Ovary (tissue), 3 donors: ENCODE data around the gene SULF2.

Source experiments
- EP300 ChIP-seq: sonication (generic); formaldehyde crosslinking; IDR thresholded peaks from one replicate; pipeline ENCODE4 v1.6.1; 2017; ENCODE audit warnings: antibody characterized with exemption
- POLR2A ChIP-seq: fragments of 450-650 bp; IDR thresholded peaks from one replicate; pipeline ENCODE4 v1.6.1; 2017; ENCODE audit warnings: antibody characterized with exemption, mild to moderate bottlenecking, moderate library complexity
- TF ChIP-seq, protein P1 (sequence below), 3 donors: fragments of 450-650 bp in 2 of 3; fragments of 200-600 bp in 1 of 3; IDR thresholded peaks; one replicate each; pipeline versions ENCODE4 v1.5.1 to v1.8.0; 2016 to 2022; ENCODE audit warnings: antibody characterized with exemption in 3 of 3, mild to moderate bottlenecking in 1 of 3
- donor health status: DM: no; HTN: no; CAD: no.

DNA sequence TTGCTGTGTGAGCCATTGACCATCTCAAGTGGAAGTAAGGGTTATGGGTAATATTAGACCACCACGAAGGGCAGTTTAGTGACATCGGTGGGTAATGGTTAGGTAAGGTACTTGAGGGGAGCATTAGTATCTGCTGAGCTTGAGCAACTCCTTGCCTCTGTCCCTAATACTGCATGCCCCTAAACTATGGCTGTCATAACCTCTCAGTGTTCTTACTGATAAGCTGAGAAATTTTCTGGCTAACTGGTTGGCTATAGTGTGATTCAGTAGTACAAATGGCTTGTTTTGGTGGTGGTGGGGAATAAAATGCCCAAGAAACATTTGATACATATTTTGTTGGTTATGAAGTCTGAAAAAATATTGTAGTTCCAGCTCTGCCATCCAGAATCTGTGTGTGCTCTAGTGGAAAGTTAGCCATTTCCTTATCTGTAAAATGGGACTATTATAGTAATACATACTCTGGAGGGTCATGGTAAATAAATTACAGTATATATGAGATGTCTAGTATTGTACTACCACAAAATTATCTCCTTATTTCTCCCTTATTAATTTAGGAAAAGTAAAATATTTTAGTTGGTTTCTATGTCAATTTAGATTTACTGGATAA, 170.5 kb downstream of the SULF2 start:
- TF ChIP-seq EP300 (no peak), POLR2A (no peak)
- TF ChIP-seq, protein P1, sequence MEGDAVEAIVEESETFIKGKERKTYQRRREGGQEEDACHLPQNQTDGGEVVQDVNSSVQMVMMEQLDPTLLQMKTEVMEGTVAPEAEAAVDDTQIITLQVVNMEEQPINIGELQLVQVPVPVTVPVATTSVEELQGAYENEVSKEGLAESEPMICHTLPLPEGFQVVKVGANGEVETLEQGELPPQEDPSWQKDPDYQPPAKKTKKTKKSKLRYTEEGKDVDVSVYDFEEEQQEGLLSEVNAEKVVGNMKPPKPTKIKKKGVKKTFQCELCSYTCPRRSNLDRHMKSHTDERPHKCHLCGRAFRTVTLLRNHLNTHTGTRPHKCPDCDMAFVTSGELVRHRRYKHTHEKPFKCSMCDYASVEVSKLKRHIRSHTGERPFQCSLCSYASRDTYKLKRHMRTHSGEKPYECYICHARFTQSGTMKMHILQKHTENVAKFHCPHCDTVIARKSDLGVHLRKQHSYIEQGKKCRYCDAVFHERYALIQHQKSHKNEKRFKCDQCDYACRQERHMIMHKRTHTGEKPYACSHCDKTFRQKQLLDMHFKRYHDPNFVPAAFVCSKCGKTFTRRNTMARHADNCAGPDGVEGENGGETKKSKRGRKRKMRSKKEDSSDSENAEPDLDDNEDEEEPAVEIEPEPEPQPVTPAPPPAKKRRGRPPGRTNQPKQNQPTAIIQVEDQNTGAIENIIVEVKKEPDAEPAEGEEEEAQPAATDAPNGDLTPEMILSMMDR (IDR thresholded peaks at IDR 0.05): no peak
